GM10266 (cell line): Measurements from ENCODE around the gene KCNQ5.
A peak's percentile ranks its signal among the peaks of the same experiment; 100 is the strongest.

Experiments
- DNase-seq: peaks from one replicate; pipeline ENCODE4 v3.0.0; 2012; ENCODE audit errors: extremely low spot score
- CTCF ChIP-seq: IDR thresholded peaks from 2 replicates; pipeline ENCODE4 v1.5.1; 2012; ENCODE audit warnings: mild to moderate bottlenecking, low read depth; ENCODE audit not compliant: control insufficient read depth, insufficient read depth; ENCODE audit errors: missing control alignments

KCNQ5 gene

GRCh38 chr6:72820906-72821305 is 199.0 kb downstream of the KCNQ5 start:
- no peak for TF ChIP-seq CTCF

GRCh38 chr6:72822023-72822422 is 200.2 kb downstream of the KCNQ5 start:
- DNase-seq = no peak
- no peak for TF ChIP-seq CTCF

More at GRCh38 chr6:72820906-72821305, 199.0 kb downstream of the KCNQ5 start:
- DNase-seq = no peak

- DNase-seq = no peak
- no peak for TF ChIP-seq CTCF
Measured at GRCh38 chr6:72822691-72823090, 200.8 kb downstream of the KCNQ5 start.

GRCh38 chr6:72824833-72825232 is 203.0 kb downstream of the KCNQ5 start:
- no peak for TF ChIP-seq CTCF
- DNase-seq = peak; percentile 26

GRCh38 chr6:72825315-72825911 is 203.5 kb downstream of the KCNQ5 start:
- DNase-seq = no peak
- no peak for TF ChIP-seq CTCF

- DNase-seq = no peak
- no peak for TF ChIP-seq CTCF
Measured at GRCh38 chr6:72826037-72826436, 204.2 kb downstream of the KCNQ5 start.

- no peak for TF ChIP-seq CTCF
- DNase-seq = no peak
Measured at GRCh38 chr6:72826744-72827438, 205.0 kb downstream of the KCNQ5 start.
